Breast epithelium (tissue), 3 donors: ENCODE results near the gene MAN1A2.

Experiments used
- POLR2A ChIP-seq: fragments of 450-650 bp; IDR thresholded peaks from one replicate; pipeline ENCODE4 v1.6.1; 2016; ENCODE audit warnings: antibody characterized with exemption, mild to moderate bottlenecking, moderate library complexity
- POLR2AphosphoS5 ChIP-seq, 3 donors: sonication (generic); formaldehyde crosslinking; IDR thresholded peaks; one replicate each; pipeline ENCODE4 v1.6.1; 2017; ENCODE audit warnings: antibody characterized with exemption in 3 of 3

GRCh38 chr1:117571496-117571895 is 204.2 kb downstream of the MAN1A2 start:
- TF ChIP-seq POLR2A = no peak
- TF ChIP-seq POLR2AphosphoS5 (IDR thresholded peaks at IDR 0.05) = no peak
